Activated naive CD4-positive, alpha-beta T cell treated with anti-CD3 and anti-CD28 coated beads, Interleukin-2, amount 50 U/mL, for 24 hours (primary cell): ENCODE results near the gene IL1RAPL1.

ENCODE experiments used
- H3K27ac Mint-ChIP-seq: one replicate; pipeline ENCODE4 v1.8.0; 2021; ENCODE audit warnings: mild to moderate bottlenecking, mixed read lengths
- H3K27me3 Mint-ChIP-seq: one replicate; pipeline ENCODE4 v1.8.0; 2021; ENCODE audit warnings: mixed read lengths
- H3K36me3 Mint-ChIP-seq: one replicate; pipeline ENCODE4 v1.8.0; 2021; ENCODE audit warnings: mixed read lengths
- H3K4me1 Mint-ChIP-seq: one replicate; pipeline ENCODE4 v1.8.0; 2021; ENCODE audit warnings: mixed read lengths
- H3K4me3 Mint-ChIP-seq: one replicate; pipeline ENCODE4 v1.8.0; 2021; ENCODE audit warnings: mild to moderate bottlenecking, mixed read lengths
- H3K9me3 Mint-ChIP-seq: one replicate; pipeline ENCODE4 v1.8.0; 2021; ENCODE audit warnings: mixed read lengths

IL1RAPL1 gene

DNA sequence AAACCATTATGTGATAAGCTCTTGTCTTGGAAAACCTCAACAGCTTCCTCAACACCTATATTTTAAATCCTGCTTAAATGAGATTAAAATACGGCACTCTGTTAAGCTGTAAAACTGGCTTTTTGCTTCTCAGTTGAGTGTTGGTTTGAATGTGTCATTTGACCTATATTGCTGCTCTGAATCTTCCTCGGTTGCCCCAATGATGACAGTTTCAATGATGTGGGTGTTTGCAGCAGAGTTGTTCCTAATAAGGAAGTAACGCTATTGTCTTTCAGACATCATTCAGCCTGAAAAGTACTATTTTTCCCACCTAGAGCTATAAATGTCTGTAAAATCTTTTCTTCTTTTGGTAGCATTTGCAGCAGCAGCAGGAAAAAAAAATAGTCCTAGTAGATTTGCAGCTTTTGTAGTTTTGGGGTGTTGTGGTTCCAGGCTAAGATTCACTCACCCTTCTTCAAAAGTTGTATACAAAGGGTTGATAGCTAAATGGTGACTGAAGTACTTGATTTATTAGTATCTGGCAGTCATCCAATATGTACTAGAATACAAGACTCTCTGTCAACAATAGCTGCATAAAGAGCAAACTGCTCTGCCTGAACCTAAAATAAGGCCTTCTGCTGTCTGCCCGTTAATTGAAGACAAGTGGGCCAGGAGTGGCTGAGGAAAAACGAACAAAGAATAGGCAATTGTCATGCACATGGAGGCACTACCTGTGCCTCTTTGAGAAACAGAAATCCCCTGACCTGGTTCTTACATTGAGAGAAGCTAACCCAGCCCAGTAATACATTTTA, 333.1 kb downstream of the IL1RAPL1 start:
- Mint-ChIP-seq H3K9me3 (no peaks in the 10 kb centered on the region), H3K4me3 (no peak overlapping the region), H3K27me3 (no peaks in the 10 kb centered on the region), H3K4me1 (no peaks in the 10 kb centered on the region), H3K27ac (no peak overlapping the region), H3K36me3 (no peaks in the 10 kb centered on the region)

DNA sequence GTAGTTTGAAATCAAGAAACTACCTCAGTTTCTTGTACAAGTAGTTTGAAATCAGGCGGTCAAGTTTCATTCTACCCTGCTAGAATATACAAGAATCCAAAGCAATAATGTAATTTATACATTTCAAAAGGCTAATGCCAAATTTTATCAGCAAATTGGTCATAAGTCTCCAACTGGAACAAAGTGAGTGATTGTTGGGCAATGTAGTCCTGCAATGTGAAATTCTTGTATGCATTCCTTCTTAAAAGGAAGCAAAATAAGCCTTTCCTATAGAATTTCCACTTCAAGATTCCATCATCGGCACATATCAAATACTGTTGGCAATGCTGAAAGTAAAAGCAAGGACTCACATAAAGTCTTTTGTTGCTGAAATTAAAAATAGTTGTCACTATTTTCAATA, 334.9 kb downstream of the IL1RAPL1 start:
- Mint-ChIP-seq H3K27ac (no peak overlapping the region), H3K4me3 (no peak overlapping the region), H3K9me3 (no peaks in the 10 kb centered on the region), H3K4me1 (no peaks in the 10 kb centered on the region), H3K27me3 (no peaks in the 10 kb centered on the region), H3K36me3 (no peaks in the 10 kb centered on the region)

- Mint-ChIP-seq H3K4me1 (no peaks in the 10 kb centered on the region), H3K4me3 (no peak overlapping the region), H3K27ac (no peak overlapping the region), H3K36me3 (no peaks in the 10 kb centered on the region), H3K27me3 (no peaks in the 10 kb centered on the region), H3K9me3 (peaks cover 5% of the 10 kb centered on the region)
Observed at GRCh38 chrX:28946846-28947245, 359.6 kb downstream of the IL1RAPL1 start.

GRCh38 chrX:28960063-28960462, 372.8 kb downstream of the IL1RAPL1 start:
- H3K4me1 Mint-ChIP-seq = no peaks in the 10 kb centered on the region
- H3K27me3 Mint-ChIP-seq = no peaks in the 10 kb centered on the region
- H3K36me3 Mint-ChIP-seq = no peaks in the 10 kb centered on the region
- H3K4me3 Mint-ChIP-seq = no peak overlapping the region
- no peak overlapping the region for H3K27ac Mint-ChIP-seq
- H3K9me3 Mint-ChIP-seq = no peaks in the 10 kb centered on the region

GRCh38 chrX:28966331-28966730, 379.1 kb downstream of the IL1RAPL1 start:
- peaks cover under 1% of the 10 kb centered on the region for H3K9me3 Mint-ChIP-seq
- H3K4me3 Mint-ChIP-seq = no peak overlapping the region
- H3K36me3 Mint-ChIP-seq = no peaks in the 10 kb centered on the region
- no peaks in the 10 kb centered on the region for H3K4me1 Mint-ChIP-seq
- H3K27ac Mint-ChIP-seq = no peak overlapping the region
- no peaks in the 10 kb centered on the region for H3K27me3 Mint-ChIP-seq

- Mint-ChIP-seq H3K27me3 (no peaks in the 10 kb centered on the region), H3K4me3 (no peak overlapping the region), H3K9me3 (peaks cover 4% of the 10 kb centered on the region), H3K27ac (no peak overlapping the region), H3K36me3 (no peaks in the 10 kb centered on the region), H3K4me1 (no peaks in the 10 kb centered on the region)
Observed at GRCh38 chrX:28969126-28969525, 381.9 kb downstream of the IL1RAPL1 start.

GRCh38 chrX:28979877-28980276, 392.6 kb downstream of the IL1RAPL1 start:
- no peak overlapping the region for H3K4me3 Mint-ChIP-seq
- no peak overlapping the region for H3K27ac Mint-ChIP-seq
- no peaks in the 10 kb centered on the region for H3K27me3 Mint-ChIP-seq

GRCh38 chrX:28981952-28982351, 394.7 kb downstream of the IL1RAPL1 start:
- Mint-ChIP-seq H3K36me3 (no peaks in the 10 kb centered on the region), H3K27ac (no peak overlapping the region), H3K9me3 (no peaks in the 10 kb centered on the region), H3K4me1 (no peaks in the 10 kb centered on the region), H3K27me3 (no peaks in the 10 kb centered on the region), H3K4me3 (no peak overlapping the region)

More at GRCh38 chrX:28979877-28980276, 392.6 kb downstream of the IL1RAPL1 start:
- Mint-ChIP-seq H3K4me1 (no peaks in the 10 kb centered on the region), H3K9me3 (no peaks in the 10 kb centered on the region), H3K36me3 (no peaks in the 10 kb centered on the region)

GRCh38 chrX:28988246-28988645, 401.0 kb downstream of the IL1RAPL1 start:
- H3K27me3 Mint-ChIP-seq = no peaks in the 10 kb centered on the region
- H3K4me3 Mint-ChIP-seq = no peak overlapping the region
- H3K4me1 Mint-ChIP-seq = no peaks in the 10 kb centered on the region
- H3K9me3 Mint-ChIP-seq = no peaks in the 10 kb centered on the region
- H3K36me3 Mint-ChIP-seq = no peaks in the 10 kb centered on the region
- H3K27ac Mint-ChIP-seq = no peak overlapping the region

GRCh38 chrX:28997706-28998463, 410.6 kb downstream of the IL1RAPL1 start:
- Mint-ChIP-seq H3K4me3 (no peak overlapping the region), H3K36me3 (no peaks in the 10 kb centered on the region), H3K9me3 (no peaks in the 10 kb centered on the region), H3K27ac (no peak overlapping the region), H3K27me3 (no peaks in the 10 kb centered on the region), H3K4me1 (no peaks in the 10 kb centered on the region)

GRCh38 chrX:28998609-28999135, 411.4 kb downstream of the IL1RAPL1 start:
- Mint-ChIP-seq H3K4me1 (no peaks in the 10 kb centered on the region), H3K27me3 (no peaks in the 10 kb centered on the region), H3K27ac (no peak overlapping the region), H3K9me3 (no peaks in the 10 kb centered on the region), H3K36me3 (no peaks in the 10 kb centered on the region), H3K4me3 (no peak overlapping the region)

DNA sequence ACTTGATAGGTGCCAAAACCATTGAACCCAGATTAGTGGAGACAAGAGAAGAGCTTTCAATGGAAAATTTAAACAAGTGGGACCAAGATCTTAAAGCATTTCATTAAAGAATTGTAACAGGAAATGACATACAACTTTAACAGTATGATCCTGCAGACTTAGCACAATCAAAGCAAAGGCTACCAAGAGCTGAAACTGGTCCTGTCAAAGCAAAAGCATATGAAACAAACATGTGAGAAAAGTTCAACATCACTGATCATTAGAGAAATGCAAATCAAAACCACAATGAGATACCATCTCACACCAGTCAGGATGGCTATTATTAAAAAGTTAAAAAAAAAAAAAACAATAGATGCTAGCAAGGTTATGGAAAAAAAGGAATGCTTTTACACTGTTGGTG, 425.6 kb downstream of the IL1RAPL1 start:
- Mint-ChIP-seq H3K4me1 (no peaks in the 10 kb centered on the region), H3K27me3 (no peaks in the 10 kb centered on the region), H3K9me3 (no peaks in the 10 kb centered on the region), H3K36me3 (no peaks in the 10 kb centered on the region), H3K4me3 (no peak overlapping the region), H3K27ac (no peak overlapping the region)

DNA sequence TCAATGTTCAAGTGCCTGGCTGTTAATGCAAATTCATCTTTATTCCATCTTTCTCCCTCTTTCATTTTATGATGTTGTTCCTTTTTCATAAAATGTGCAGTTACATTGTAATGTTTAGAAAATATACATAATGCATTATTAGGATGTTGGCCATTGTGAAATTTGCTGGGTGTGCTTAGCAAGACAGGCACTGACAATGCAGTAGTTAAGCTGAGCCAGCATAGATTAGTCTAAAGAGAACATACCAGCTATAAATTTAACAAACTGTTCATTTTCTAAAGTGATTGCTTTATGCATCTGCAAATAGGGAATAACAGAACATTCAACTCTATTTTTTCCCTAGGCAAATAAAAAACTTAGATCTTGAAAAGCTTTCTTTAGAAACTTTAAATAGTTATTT, 436.0 kb downstream of the IL1RAPL1 start:
- Mint-ChIP-seq H3K4me1 (no peaks in the 10 kb centered on the region), H3K27me3 (no peaks in the 10 kb centered on the region), H3K36me3 (no peaks in the 10 kb centered on the region), H3K9me3 (no peaks in the 10 kb centered on the region), H3K27ac (no peak overlapping the region), H3K4me3 (no peak overlapping the region)

GRCh38 chrX:29024871-29025270, 437.6 kb downstream of the IL1RAPL1 start:
- no peaks in the 10 kb centered on the region for H3K4me1 Mint-ChIP-seq
- no peak overlapping the region for H3K4me3 Mint-ChIP-seq
- H3K9me3 Mint-ChIP-seq = no peaks in the 10 kb centered on the region
- H3K36me3 Mint-ChIP-seq = no peaks in the 10 kb centered on the region
- no peak overlapping the region for H3K27ac Mint-ChIP-seq
- no peaks in the 10 kb centered on the region for H3K27me3 Mint-ChIP-seq

GRCh38 chrX:29039501-29039900, 452.3 kb downstream of the IL1RAPL1 start:
- H3K4me1 Mint-ChIP-seq = no peaks in the 10 kb centered on the region
- no peak overlapping the region for H3K4me3 Mint-ChIP-seq
- H3K27ac Mint-ChIP-seq = no peak overlapping the region
- no peaks in the 10 kb centered on the region for H3K27me3 Mint-ChIP-seq
- no peaks in the 10 kb centered on the region for H3K36me3 Mint-ChIP-seq
- no peaks in the 10 kb centered on the region for H3K9me3 Mint-ChIP-seq

- H3K27ac Mint-ChIP-seq = no peak overlapping the region
- no peaks in the 10 kb centered on the region for H3K27me3 Mint-ChIP-seq
- no peaks in the 10 kb centered on the region for H3K9me3 Mint-ChIP-seq
- H3K36me3 Mint-ChIP-seq = no peaks in the 10 kb centered on the region
- H3K4me3 Mint-ChIP-seq = no peak overlapping the region
- H3K4me1 Mint-ChIP-seq = no peaks in the 10 kb centered on the region
Observed at GRCh38 chrX:29040160-29040559, 452.9 kb downstream of the IL1RAPL1 start.
